GM21619 (cell line): ENCODE results near the gene MIA3.
"Not testable (repeated sequence)": the region's sequence is repeated elsewhere in the genome, so short reads cannot be mapped to it uniquely, and the experiment has no call there.

ENCODE experiments used
- ATAC-seq: cut with Tn5 transposase; IDR thresholded peaks from one replicate; pipeline ENCODE4 v1.9.1; 2021; ENCODE audit not compliant: unreplicated experiment

The MIA3 gene

GRCh38 chr1:222656391-222657155 is 38.7 kb downstream of the MIA3 start:
- no peak for ATAC-seq

GRCh38 chr1:222657899-222658298 is 40.0 kb downstream of the MIA3 start:
- ATAC-seq, result no peak

- no peak for ATAC-seq
Measured at GRCh38 chr1:222663431-222663934, 45.6 kb downstream of the MIA3 start.

- no peak for ATAC-seq
Measured at GRCh38 chr1:222665964-222666363, 48.1 kb downstream of the MIA3 start.

- not testable (repeated sequence) for ATAC-seq
Measured at GRCh38 chr1:222668184-222668583, 50.3 kb downstream of the MIA3 start.

- ATAC-seq, result not testable (repeated sequence)
Measured at GRCh38 chr1:222669107-222669506, 51.2 kb downstream of the MIA3 start.

GRCh38 chr1:222670110-222670509 is 52.2 kb downstream of the MIA3 start:
- no peak for ATAC-seq

GRCh38 chr1:222680080-222680479 is 62.2 kb downstream of the MIA3 start:
- no peak for ATAC-seq

- ATAC-seq, result no peak
Measured at GRCh38 chr1:222691016-222691415, 73.1 kb downstream of the MIA3 start.

- ATAC-seq, result no peak
Measured at GRCh38 chr1:222694927-222695326, 77.0 kb downstream of the MIA3 start.

- no peak for ATAC-seq
Measured at GRCh38 chr1:222696741-222697140, 78.8 kb downstream of the MIA3 start.

- no peak for ATAC-seq
Measured at GRCh38 chr1:222697203-222697602, 79.3 kb downstream of the MIA3 start.

GRCh38 chr1:222697826-222698225 is 79.9 kb downstream of the MIA3 start:
- no peak for ATAC-seq

GRCh38 chr1:222702210-222702609 is 84.3 kb downstream of the MIA3 start:
- ATAC-seq, result no peak

- ATAC-seq, result no peak
Measured at GRCh38 chr1:222704260-222704659, 86.4 kb downstream of the MIA3 start.

GRCh38 chr1:222706815-222707214 is 88.9 kb downstream of the MIA3 start:
- no peak for ATAC-seq

- ATAC-seq, result no peak
Measured at GRCh38 chr1:222709700-222710153, 91.8 kb downstream of the MIA3 start.

GRCh38 chr1:222711319-222712252 is 93.7 kb downstream of the MIA3 start:
- peak; percentile 32 for ATAC-seq

GRCh38 chr1:222712253-222713090 is 94.6 kb downstream of the MIA3 start, which contains the start of the genes AIDA and BROX:
Gene AIDA (minus strand): TSS chr1:222712491. CDS start chr1:222712317, 174 bp downstream.
Gene BROX (plus strand): TSS chr1:222712564. CDS start chr1:222715700, 3,136 bp downstream.
- ATAC-seq, result peak; percentile 74
